ENCODE results near the gene PTMS.

Gene PTMS

GRCh38 chr12:6752167-6752920 is 13.8 kb upstream of the PTMS start:
- in situ Hi-C loops (cut with MboI; ENCODE audit: low sequenced_read_pairs), result loop anchor here (5.0 kb wide), 1 partner anchor 75 kb away; the partner anchor contains the start of gene P3H3

DNA sequence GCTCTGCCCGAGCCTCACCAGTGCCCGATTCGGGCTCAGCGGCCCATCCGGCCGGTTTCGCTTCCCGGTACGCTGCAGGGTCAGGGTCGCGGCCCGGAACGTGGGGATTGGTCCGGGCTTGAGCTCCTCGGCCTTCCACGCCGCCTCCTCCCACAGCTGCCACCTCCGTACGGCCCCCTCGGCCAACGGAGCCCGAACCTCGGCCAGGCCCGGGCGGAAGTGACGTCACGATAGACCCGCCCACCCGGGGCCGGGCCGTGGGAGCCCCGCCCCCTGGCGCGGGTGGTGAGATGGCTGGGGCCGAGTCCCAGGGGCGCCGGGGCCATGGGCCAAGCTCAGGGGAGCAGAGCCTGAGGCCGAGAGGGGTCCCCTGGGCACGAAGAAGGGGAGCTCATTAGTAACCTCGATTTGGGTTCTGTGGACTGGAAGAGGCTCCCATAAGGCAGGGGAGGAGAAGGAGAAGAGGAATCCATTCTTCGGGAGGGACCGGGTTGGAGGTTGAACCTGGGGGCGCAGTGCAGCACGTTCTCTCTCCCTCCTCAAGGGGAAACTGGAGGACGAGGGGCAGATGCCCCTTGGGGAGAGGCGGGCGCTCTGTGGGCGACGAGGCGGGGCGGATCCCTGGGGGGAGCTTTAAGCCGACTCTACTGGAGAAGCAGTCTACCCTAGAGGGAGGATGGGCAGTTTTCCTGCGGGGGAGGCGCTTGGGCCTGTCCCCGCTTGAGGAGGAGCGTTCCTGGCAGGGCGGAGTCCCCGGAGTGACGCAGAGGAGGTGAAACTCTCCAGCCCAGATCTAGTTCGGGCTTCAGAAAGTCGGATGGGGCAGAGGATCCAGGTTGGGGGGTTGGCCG is 13.0 kb upstream of the PTMS start, which contains the start of gene MLF2:
MLF2 (minus strand) TSS at position 221 of the 851 bp plus-strand sequence. CDS start 807 bp downstream, outside the sequence.
- in situ Hi-C loops (cut with MboI; ENCODE audit: low sequenced_read_pairs), result loop anchor here (5.0 kb wide), 1 partner anchor 74 kb away; the partner anchor contains the start of gene P3H3

DNA sequence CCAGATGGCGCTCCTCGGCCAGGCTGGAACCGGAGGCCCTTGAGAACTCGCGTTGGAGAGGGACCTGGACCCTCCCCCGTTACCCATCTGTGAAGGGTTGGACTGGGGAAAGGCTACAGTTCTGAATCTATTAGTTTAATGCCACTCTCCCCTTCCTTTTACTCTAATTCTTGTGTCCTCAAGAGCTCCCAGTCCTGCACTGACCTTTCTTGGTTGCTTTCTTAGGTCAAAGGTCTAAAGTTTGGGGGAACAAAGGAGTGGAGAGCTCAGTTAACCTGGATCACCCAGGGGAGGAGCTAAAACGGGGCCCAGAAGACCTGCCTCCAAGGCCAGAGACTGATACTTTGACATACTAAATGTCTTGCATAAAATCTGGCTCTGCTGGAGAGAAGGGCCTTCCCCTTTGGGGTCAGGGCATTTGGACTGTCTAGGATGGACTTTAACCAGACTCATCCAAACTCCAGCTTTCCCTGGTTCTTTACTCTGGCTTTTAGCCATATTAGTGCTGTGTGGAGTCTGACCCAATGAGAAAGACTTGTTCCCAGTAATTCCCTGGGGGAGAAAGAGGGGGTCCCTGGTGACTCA is 12.3 kb upstream of the PTMS start:
- in situ Hi-C loops (cut with MboI; ENCODE audit: low sequenced_read_pairs), result loop anchor here (5.0 kb wide), 1 partner anchor 73 kb away; the partner anchor contains the start of gene P3H3

DNA sequence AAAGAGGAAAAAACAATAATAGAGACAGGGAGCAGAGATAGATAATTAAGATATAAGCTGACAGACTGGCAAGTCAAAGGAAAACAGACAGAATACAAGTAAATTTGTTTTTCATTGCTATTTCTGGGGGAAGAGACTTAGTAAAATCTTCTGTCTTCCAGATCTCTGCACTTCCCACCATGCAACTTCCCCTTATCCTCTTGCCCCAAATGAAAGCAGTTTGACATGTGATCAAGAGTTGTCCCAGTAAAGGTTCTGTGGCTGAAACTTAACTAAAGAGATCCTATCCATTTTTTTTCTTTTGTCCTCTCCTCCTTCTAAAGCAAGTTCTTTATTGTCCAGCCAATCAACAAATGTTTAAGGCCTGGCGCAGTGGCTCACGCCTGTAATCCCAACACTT is 11.8 kb upstream of the PTMS start:
- in situ Hi-C loops (cut with MboI; ENCODE audit: low sequenced_read_pairs), result loop anchor here (5.0 kb wide), 1 partner anchor 73 kb away; the partner anchor contains the start of gene P3H3

GRCh38 chr12:6757028-6757690 is 9.0 kb upstream of the PTMS start:
- in situ Hi-C loops (cut with MboI; ENCODE audit: low sequenced_read_pairs), result no loop called here

DNA sequence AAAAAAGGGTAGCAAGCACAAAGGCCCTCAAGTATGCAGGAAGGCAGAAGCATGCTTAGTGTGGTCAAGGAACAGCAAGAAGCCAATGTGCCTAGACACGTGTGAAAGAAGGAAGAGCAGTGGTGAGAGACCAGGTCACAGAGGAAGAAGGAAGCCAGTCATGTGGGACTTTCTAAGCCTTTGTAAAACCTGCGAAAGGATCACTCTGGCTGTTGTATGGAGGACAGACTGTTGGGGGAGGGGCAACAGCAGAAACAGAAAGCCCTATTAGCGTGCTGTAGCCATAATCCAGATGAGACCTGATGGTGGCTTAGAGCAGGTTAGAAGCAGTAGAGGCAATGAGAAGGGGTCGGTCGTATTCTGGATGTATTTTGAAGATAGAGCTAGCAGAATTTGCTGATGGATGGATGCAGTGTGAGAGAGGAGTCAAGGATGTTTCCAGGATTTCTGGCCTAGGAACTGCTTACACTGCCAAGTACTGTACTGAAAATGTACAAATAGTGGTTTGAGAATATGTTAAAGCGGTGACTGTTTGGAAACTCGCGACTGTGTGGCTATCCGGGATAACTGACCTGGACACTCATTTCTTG is 7.6 kb upstream of the PTMS start:
- in situ Hi-C loops (cut with MboI; ENCODE audit: low sequenced_read_pairs), result no loop called here

- in situ Hi-C loops (cut with MboI; ENCODE audit: low sequenced_read_pairs), result no loop called here
These were observed 6.4 kb upstream of the PTMS start for GRCh38 chr12:6759741-6760140.

GRCh38 chr12:6763380-6763779 is 2.8 kb upstream of the PTMS start:
- in situ Hi-C loops (cut with MboI; ENCODE audit: low sequenced_read_pairs), result no loop called here

- in situ Hi-C loops (cut with MboI; ENCODE audit: low sequenced_read_pairs), result no loop called here
These were observed 1.9 kb upstream of the PTMS start for GRCh38 chr12:6764011-6764828.

DNA sequence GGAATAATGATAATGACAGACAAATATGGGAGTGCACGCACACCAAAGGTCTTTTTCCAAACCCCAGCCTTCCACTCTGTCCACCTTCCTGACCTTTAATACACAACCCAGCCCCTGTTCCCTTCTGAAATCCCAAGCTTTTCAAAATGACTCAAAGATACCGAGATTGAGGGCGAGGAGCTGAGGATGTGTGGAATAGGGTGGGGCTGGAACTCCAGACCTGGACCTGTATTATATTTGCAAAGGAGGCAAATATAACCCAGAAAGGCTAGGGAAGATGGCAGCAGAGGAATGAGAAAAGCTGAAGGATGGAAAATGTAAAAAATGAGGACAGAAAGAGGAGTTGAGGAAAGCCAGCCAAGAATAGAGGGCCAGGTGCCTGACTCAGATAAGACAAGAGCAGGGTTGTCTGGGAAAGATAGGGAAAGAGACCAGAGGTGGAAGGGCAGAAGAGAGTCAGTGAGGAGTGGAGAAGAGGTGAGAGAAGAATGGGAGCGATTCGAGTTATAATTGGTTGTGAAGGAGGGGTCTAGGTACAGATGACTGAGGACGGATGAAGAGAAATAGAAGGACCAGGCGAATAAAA is 1.0 kb upstream of the PTMS start:
- in situ Hi-C loops (cut with MboI; ENCODE audit: low sequenced_read_pairs), result no loop called here

DNA sequence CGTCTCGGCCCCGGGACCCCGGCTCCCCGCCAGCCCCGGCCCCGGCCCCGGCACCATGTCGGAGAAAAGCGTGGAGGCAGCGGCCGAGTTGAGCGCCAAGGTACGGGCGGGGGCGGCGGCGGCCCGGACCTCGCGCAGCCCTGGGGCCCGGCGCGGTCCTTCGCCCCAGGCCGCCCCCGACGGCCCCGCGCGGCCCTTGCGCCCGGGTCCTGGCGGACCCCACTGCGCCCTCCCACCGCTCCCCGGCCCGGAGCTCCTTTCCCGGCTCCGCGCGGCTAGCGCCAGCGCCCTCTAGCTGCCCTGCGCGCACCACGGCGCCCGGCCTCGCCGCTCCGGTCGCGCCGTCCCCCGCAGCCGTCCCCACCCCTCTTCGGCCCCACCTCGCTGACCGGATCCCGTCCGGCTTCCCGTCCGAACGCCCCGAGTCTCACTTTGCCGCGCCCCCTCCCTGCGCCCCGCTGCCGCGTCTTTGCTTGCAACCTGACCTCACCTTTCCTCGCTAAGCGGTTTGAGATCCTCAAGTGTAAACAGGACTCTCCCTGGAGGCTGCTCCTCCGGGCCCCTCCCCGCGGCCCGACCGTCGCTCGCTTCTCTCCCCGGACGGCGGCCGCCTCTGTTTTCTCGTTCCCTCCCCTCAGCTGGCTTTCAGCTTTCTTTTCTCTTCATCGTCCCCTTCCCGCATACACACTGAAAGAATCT is 637 bp downstream of the PTMS start:
- in situ Hi-C loops (cut with MboI; ENCODE audit: low sequenced_read_pairs), result no loop called here

GRCh38 chr12:6767353-6768319 is 1.5 kb downstream of the PTMS start:
- in situ Hi-C loops (cut with MboI; ENCODE audit: low sequenced_read_pairs), result no loop called here

DNA sequence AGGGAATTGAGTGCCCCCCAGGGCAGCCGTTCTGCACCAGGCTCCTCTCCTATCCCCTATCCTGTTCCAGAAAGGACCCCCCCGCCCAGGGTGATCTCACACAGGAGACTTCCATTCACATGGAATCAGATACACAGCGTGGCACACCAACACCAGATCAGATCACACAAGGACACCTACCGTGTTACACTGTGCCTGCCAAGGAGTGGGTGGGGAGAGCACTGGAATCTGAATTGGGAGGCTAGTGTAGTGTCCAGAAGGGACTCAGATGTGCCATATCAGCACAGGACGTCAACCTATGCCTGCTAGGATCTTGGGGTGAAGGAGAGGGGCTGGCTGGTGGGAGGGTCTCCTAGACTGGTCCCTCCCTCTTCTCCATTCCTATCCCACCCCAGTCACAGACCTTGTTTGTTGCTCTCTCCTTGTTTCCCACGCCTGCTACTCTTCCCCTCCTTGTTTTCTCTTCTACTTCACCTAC is 2.3 kb downstream of the PTMS start:
- in situ Hi-C loops (cut with MboI; ENCODE audit: low sequenced_read_pairs), result no loop called here

- in situ Hi-C loops (cut with MboI; ENCODE audit: low sequenced_read_pairs), result no loop called here
These were observed 2.8 kb downstream of the PTMS start for GRCh38 chr12:6768990-6769389.

- in situ Hi-C loops (cut with MboI; ENCODE audit: low sequenced_read_pairs), result no loop called here
These were observed 3.5 kb downstream of the PTMS start for GRCh38 chr12:6769666-6770065.

- in situ Hi-C loops (cut with MboI; ENCODE audit: low sequenced_read_pairs), result no loop called here
These were observed 3.9 kb downstream of the PTMS start for GRCh38 chr12:6770094-6770493.

DNA sequence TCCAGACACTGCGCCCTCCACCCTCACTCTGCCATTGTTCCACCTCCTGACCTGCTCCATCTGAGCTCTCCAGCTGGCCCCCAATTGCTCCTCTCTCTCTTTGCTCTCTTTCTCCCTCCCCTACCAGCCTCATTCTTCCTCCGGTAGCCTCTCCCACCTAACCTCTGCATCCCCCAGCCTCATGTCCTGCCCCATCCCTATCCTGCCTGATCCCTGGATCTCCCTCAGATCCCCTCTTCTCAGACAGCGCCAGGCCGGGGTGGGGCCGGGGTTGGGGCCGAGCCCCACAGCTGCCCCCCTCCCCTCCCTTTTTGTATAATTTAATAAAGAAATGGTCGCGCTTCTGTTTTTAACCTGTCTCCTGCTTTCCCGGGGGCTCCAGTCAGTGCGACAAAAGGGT is 4.4 kb downstream of the PTMS start:
- in situ Hi-C loops (cut with MboI; ENCODE audit: low sequenced_read_pairs), result no loop called here
